ENCODE measurements around the gene ZFAND6. TPM values are rescaled to one million over a fixed set of nuclear protein-coding genes. Genes with fewer than 3 reads are reported as not detected.

ZFAND6 gene
- total RNA-seq, 1 donor from 2014 or later, result 46.8 TPM

DNA sequence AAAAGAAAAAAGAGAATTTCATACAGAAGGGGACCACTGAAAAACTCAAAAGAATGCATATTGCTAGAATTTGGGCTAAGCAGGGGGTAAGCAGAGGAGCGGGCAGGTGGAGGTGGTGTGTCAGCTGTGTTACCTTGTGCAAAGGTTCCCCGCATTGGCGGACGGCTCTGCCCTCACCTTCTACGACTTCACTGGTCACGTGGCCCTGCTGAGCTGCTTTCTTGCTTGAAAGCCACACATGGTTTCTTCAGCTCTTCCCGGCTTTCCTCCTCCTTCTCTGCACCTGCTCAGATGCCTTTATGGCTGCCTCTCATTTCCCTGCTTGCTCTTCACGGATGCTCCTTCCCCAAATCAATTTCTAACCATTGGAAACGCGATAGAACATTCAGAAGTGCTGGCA is 123.8 kb downstream of the ZFAND6 start:
- H3K4me1 Mint-ChIP-seq (ENCODE audit: low read depth), result peaks cover 17% of the 10 kb centered on the region
- no peak overlapping the region for H3K4me3 Mint-ChIP-seq (ENCODE audit: unreplicated experiment)
- no peaks in the 10 kb centered on the region for H3K27me3 Mint-ChIP-seq (ENCODE audit: low read depth)
- no peak for TF ChIP-seq CTCF (IDR thresholded peaks at IDR 0.05)
- H3K36me3 Mint-ChIP-seq (ENCODE audit: low read depth), result peaks cover 33% of the 10 kb centered on the region
- H3K9me3 Mint-ChIP-seq (ENCODE audit: low read depth), result peaks cover 8% of the 10 kb centered on the region
- no peak for DNase-seq (ENCODE audit: low spot score)
- H3K27ac Mint-ChIP-seq (ENCODE audit: unreplicated experiment), result no peak overlapping the region

- peaks cover 15% of the 10 kb centered on the region for H3K4me1 Mint-ChIP-seq (ENCODE audit: low read depth)
- no peak for DNase-seq (ENCODE audit: low spot score)
- peak; percentile 43 for TF ChIP-seq CTCF (IDR thresholded peaks at IDR 0.05)
- peaks cover 32% of the 10 kb centered on the region for H3K36me3 Mint-ChIP-seq (ENCODE audit: low read depth)
- no peak overlapping the region for H3K27ac Mint-ChIP-seq (ENCODE audit: unreplicated experiment)
- H3K4me3 Mint-ChIP-seq (ENCODE audit: unreplicated experiment), result no peak overlapping the region
- H3K27me3 Mint-ChIP-seq (ENCODE audit: low read depth), result no peaks in the 10 kb centered on the region
- H3K9me3 Mint-ChIP-seq (ENCODE audit: low read depth), result peaks cover 6% of the 10 kb centered on the region
Measured at GRCh38 chr15:80183886-80184285, 124.4 kb downstream of the ZFAND6 start.

DNA sequence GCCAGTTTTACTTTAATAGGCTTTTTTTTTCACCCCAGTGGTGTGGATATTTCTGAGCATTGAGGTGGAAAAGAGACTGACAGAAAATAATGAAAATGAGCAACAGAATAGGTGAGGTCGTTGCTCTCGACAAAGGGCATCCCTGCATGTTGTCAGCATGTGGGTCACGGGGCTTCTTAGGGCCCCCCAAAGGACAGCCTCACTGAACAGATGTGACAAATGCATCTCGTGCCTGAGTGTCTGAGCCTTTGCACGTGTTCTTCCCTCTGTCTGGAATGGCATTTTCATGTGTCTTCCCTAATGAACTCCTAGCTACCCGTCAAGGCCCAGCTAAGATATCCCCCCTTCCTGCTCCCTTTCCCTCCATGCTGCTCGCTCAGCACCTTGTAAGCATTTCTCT is 125.1 kb downstream of the ZFAND6 start:
- H3K9me3 Mint-ChIP-seq (ENCODE audit: low read depth), result peaks cover 3% of the 10 kb centered on the region

GRCh38 chr15:80185152-80185551 is 125.7 kb downstream of the ZFAND6 start:
- no peak overlapping the region for H3K27ac Mint-ChIP-seq (ENCODE audit: unreplicated experiment)
- peaks cover 30% of the 10 kb centered on the region for H3K36me3 Mint-ChIP-seq (ENCODE audit: low read depth)
- H3K9me3 Mint-ChIP-seq (ENCODE audit: low read depth), result peaks cover 3% of the 10 kb centered on the region

More for the DNA sequence above, 125.1 kb downstream of the ZFAND6 start:
- Mint-ChIP-seq H3K4me1 (ENCODE audit: low read depth) (peaks cover 8% of the 10 kb centered on the region), H3K4me3 (ENCODE audit: unreplicated experiment) (no peak overlapping the region), H3K27ac (ENCODE audit: unreplicated experiment) (no peak overlapping the region), H3K27me3 (ENCODE audit: low read depth) (no peaks in the 10 kb centered on the region), H3K36me3 (ENCODE audit: low read depth) (peaks cover 30% of the 10 kb centered on the region)
- no peak for DNase-seq (ENCODE audit: low spot score)
- no peak for TF ChIP-seq CTCF (IDR thresholded peaks at IDR 0.05)

GRCh38 chr15:80186066-80186465 is 126.6 kb downstream of the ZFAND6 start:
- Mint-ChIP-seq H3K27me3 (ENCODE audit: low read depth) (no peaks in the 10 kb centered on the region), H3K4me3 (ENCODE audit: unreplicated experiment) (no peak overlapping the region), H3K9me3 (ENCODE audit: low read depth) (peaks cover 3% of the 10 kb centered on the region), H3K27ac (ENCODE audit: unreplicated experiment) (no peak overlapping the region), H3K4me1 (ENCODE audit: low read depth) (peaks cover 6% of the 10 kb centered on the region), H3K36me3 (ENCODE audit: low read depth) (peaks cover 30% of the 10 kb centered on the region)
- TF ChIP-seq CTCF (IDR thresholded peaks at IDR 0.05), result no peak
- no peak for DNase-seq (ENCODE audit: low spot score)

More at GRCh38 chr15:80185152-80185551, 125.7 kb downstream of the ZFAND6 start:
- TF ChIP-seq CTCF (IDR thresholded peaks at IDR 0.05), result no peak
- peaks cover 6% of the 10 kb centered on the region for H3K4me1 Mint-ChIP-seq (ENCODE audit: low read depth)
- H3K4me3 Mint-ChIP-seq (ENCODE audit: unreplicated experiment), result no peak overlapping the region
- H3K27me3 Mint-ChIP-seq (ENCODE audit: low read depth), result no peaks in the 10 kb centered on the region
- no peak for DNase-seq (ENCODE audit: low spot score)
